CD4-positive, alpha-beta T cell (primary cell): Measurements from ENCODE around the gene GAREM1. TPM values are rescaled to one million over a fixed set of nuclear protein-coding genes. Genes with fewer than 3 reads are reported as not detected.

Source experiments
- ATAC-seq: fragments of 200-7000 bp; cut with Tn5 transposase; one replicate; pipeline ENCODE4 v1.10.0; 2022; ENCODE audit warnings: mild to moderate bottlenecking; ENCODE audit not compliant: poor library complexity
- CTCF ChIA-PET: fragments of 350-600 bp; sonication (Branson Sonifier 250); formaldehyde crosslinking; loops from one replicate; lab custom pipeline; 2021; ENCODE audit warnings: antibody characterized with exemption, inconsistent platforms; lab: Charles Lee
- POLR2A ChIA-PET: fragments of 350-600 bp; sonication (Branson Sonifier 250); formaldehyde crosslinking; loops from one replicate; lab custom pipeline; 2021; ENCODE audit warnings: antibody characterized with exemption, inconsistent platforms; lab: Charles Lee
- DNase-seq, 14 experiments: peaks; one replicate each; pipeline ENCODE4 v3.0.0-alpha.2; 2013 to 2020; ENCODE audit warnings: mixed read lengths in 2 of 14
- H3K27ac ChIP-seq, 2 donors: one replicate each; pipeline versions ENCODE4 v1.5.1 to v1.7.0; 2013; ENCODE audit warnings: low read length in 2 of 2, low read depth in 1 of 2, mild to moderate bottlenecking in 1 of 2
- H3K27me3 ChIP-seq, 2 experiments: 1 replicate in 1 of 2; 2 replicates in 1 of 2; pipeline versions ENCODE4 v1.6.1 to v1.7.0; 2013; ENCODE audit warnings: low read length in 2 of 2, control low read depth in 1 of 2, mild to moderate bottlenecking in 1 of 2, moderate library complexity in 1 of 2; ENCODE audit not compliant: insufficient read depth in 2 of 2, control insufficient read depth in 1 of 2
- H3K36me3 ChIP-seq: one replicate; pipeline ENCODE4 v1.6.1; 2013; ENCODE audit warnings: low read length, control low read depth; ENCODE audit not compliant: insufficient read depth
- H3K4me1 ChIP-seq: one replicate; pipeline ENCODE4 v1.6.1; 2013; ENCODE audit warnings: low read length, control low read depth; ENCODE audit not compliant: insufficient read depth
- H3K4me3 ChIP-seq: one replicate; pipeline ENCODE4 v1.5.1; 2013; ENCODE audit warnings: mild to moderate bottlenecking, low read length, moderate library complexity
- H3K9me3 ChIP-seq, 2 experiments: 1 replicate in 1 of 2; 2 replicates in 1 of 2; pipeline versions ENCODE4 v1.6.1 to v1.7.0; 2013; ENCODE audit warnings: low read length in 2 of 2, mild to moderate bottlenecking in 2 of 2, control low read depth in 1 of 2, moderate library complexity in 1 of 2; ENCODE audit not compliant: control insufficient read depth in 1 of 2, insufficient read depth in 1 of 2
- H3K27ac Mint-ChIP-seq: one replicate; pipeline ENCODE4 v1.8.0; 2020; ENCODE audit warnings: mixed read lengths
- H3K27me3 Mint-ChIP-seq: one replicate; pipeline ENCODE4 v1.8.0; 2021; ENCODE audit warnings: mixed read lengths
- H3K36me3 Mint-ChIP-seq: one replicate; pipeline ENCODE4 v1.8.0; 2021; ENCODE audit warnings: low read depth, mixed read lengths
- H3K4me1 Mint-ChIP-seq: one replicate; pipeline ENCODE4 v1.8.0; 2021; ENCODE audit warnings: low read depth, mixed read lengths
- H3K4me3 Mint-ChIP-seq: one replicate; pipeline ENCODE4 v1.8.0; 2020; ENCODE audit warnings: mild to moderate bottlenecking, mixed read lengths
- H3K9me3 Mint-ChIP-seq: one replicate; pipeline ENCODE4 v1.8.0; 2020; ENCODE audit warnings: mixed read lengths
- intact Hi-C, 2 experiments: fragments of 100-400 bp; cut with DNase I in 1 of 2; cut with micrococcal nuclease in 1 of 2; formaldehyde crosslinking; loops; one replicate each; pipeline versions ENCODE4 v1.15.1 to v1.9.0; 2023 to 2025; cut with DNase I, micrococcal nuclease
- total RNA-seq, 174 experiments: library from RNA in 2 of 174; stranded (reverse) in 2 of 174; gene quantifications; one replicate each; pipeline ENCODE4 v1.2.3 and lab custom pipeline; 2021 to 2026
- TF ChIP-seq, protein P1 (sequence below): fragments of 200-600 bp; IDR thresholded peaks from one replicate; pipeline ENCODE4 v1.8.0; 2022; ENCODE audit warnings: antibody characterized with exemption, mild to moderate bottlenecking

GAREM1 gene
- total RNA-seq, 2 experiments from 2014 or later, result 0.14 to 0.34 TPM

DNA sequence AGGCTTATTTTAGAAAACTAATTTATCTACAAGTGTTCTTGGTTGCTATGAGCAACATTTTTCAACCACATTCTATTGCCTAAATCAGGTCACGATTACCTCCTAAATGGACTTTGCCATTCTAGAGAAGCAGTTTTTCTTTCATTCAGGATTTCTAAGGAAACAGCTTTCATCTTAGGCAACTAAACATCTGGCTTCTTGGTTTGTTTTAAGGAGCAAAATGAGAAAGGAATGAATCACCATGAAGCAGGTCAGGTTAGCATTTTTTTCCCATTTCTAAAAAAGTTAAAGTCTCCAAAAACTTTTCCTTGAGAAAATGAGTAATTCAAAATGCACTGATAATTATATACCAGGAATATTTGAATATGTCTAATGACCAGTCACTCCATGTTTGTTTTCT lies 114.8 kb downstream of the GAREM1 start:
- no peaks in the 10 kb centered on the region for H3K36me3 Mint-ChIP-seq
- POLR2A ChIA-PET, result no interaction called here
- intact Hi-C loops, result no loop called here

DNA sequence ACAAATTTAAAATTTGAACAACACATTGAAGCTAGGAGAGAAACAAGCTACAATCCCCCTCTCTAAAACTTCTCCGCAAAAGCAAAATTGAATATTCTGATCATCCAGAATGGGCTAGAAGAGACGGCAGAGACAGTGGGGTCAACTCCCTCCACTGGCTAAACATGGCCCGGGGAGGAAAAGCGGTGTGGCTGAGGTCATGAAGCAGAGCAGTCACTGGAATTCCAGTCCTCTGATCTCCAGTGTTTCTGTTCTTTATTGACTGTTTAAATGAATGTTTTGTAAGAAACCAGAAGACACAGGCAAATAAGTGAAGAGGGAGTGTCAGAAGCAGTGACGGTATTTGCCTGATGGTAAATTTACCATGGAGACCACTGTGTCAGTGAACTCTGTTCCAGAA lies 116.2 kb downstream of the GAREM1 start:
- Mint-ChIP-seq H3K4me1 (no peaks in the 10 kb centered on the region), H3K4me3 (no peak overlapping the region), H3K27me3 (peaks cover 5% of the 10 kb centered on the region), H3K36me3 (no peaks in the 10 kb centered on the region), H3K9me3 (no peaks in the 10 kb centered on the region), H3K27ac (no peak overlapping the region)
- no peaks in the 10 kb centered on the region for H3K36me3 ChIP-seq
- DNase-seq (no peak), ATAC-seq (no peak)
- CTCF ChIA-PET, result no interaction called here
- no peak overlapping the region for H3K4me3 ChIP-seq
- H3K27me3 ChIP-seq, result no peaks in the 10 kb centered on the region
- TF ChIP-seq, protein P1, sequence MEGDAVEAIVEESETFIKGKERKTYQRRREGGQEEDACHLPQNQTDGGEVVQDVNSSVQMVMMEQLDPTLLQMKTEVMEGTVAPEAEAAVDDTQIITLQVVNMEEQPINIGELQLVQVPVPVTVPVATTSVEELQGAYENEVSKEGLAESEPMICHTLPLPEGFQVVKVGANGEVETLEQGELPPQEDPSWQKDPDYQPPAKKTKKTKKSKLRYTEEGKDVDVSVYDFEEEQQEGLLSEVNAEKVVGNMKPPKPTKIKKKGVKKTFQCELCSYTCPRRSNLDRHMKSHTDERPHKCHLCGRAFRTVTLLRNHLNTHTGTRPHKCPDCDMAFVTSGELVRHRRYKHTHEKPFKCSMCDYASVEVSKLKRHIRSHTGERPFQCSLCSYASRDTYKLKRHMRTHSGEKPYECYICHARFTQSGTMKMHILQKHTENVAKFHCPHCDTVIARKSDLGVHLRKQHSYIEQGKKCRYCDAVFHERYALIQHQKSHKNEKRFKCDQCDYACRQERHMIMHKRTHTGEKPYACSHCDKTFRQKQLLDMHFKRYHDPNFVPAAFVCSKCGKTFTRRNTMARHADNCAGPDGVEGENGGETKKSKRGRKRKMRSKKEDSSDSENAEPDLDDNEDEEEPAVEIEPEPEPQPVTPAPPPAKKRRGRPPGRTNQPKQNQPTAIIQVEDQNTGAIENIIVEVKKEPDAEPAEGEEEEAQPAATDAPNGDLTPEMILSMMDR, result no peak
- intact Hi-C loops, result no loop called here
- H3K9me3 ChIP-seq, result no peaks in the 10 kb centered on the region
- H3K27ac ChIP-seq, result no peak overlapping the region
- POLR2A ChIA-PET, result no interaction called here
- H3K4me1 ChIP-seq, result no peaks in the 10 kb centered on the region

More for the DNA sequence above, 114.8 kb downstream of the GAREM1 start:
- Histone ChIP-seq H3K4me3 (no peak overlapping the region), H3K9me3 (no peaks in the 10 kb centered on the region), H3K4me1 (no peaks in the 10 kb centered on the region), H3K36me3 (no peaks in the 10 kb centered on the region), H3K27me3 (no peaks in the 10 kb centered on the region), H3K27ac (no peak overlapping the region)
- H3K27ac Mint-ChIP-seq, result no peak overlapping the region
- H3K4me3 Mint-ChIP-seq, result no peak overlapping the region
- TF ChIP-seq, protein P1, result no peak
- ATAC-seq (no peak), DNase-seq (no peak)
- CTCF ChIA-PET, result no interaction called here
- no peaks in the 10 kb centered on the region for H3K4me1 Mint-ChIP-seq
- H3K27me3 Mint-ChIP-seq, result no peaks in the 10 kb centered on the region
- H3K9me3 Mint-ChIP-seq, result no peaks in the 10 kb centered on the region

DNA sequence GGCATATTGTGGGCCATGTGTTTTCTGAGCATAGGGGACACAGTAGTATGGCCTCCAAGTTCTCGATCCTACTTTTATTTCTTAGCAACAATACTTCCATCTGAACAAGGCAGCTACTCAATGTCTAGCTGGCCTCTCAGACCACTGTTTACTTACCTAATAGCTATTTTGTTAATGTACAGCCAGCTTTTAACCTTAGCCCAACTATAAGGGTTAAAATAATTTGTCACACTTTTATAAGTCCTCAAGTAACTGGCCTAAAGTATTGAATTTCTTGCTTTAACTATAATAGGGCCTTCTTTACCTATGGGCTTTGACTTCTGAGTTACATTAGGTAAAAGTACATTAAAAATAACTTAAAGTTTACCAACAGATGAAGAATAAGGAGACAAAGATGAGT lies 117.4 kb downstream of the GAREM1 start:
- H3K9me3 Mint-ChIP-seq, result no peaks in the 10 kb centered on the region
- no peaks in the 10 kb centered on the region for H3K4me1 ChIP-seq
- no peaks in the 10 kb centered on the region for H3K36me3 ChIP-seq
- TF ChIP-seq, protein P1, result no peak
- ChIA-PET POLR2A (no interaction called here), CTCF (no interaction called here)
- no peak for ATAC-seq
- no peak overlapping the region for H3K27ac Mint-ChIP-seq
- no peaks in the 10 kb centered on the region for H3K9me3 ChIP-seq
- no peak overlapping the region for H3K4me3 Mint-ChIP-seq
- H3K27me3 ChIP-seq, result no peaks in the 10 kb centered on the region
- intact Hi-C loops, result no loop called here
- H3K27me3 Mint-ChIP-seq, result peaks cover 5% of the 10 kb centered on the region
- DNase-seq, result no peak
- no peak overlapping the region for H3K27ac ChIP-seq
- H3K36me3 Mint-ChIP-seq, result no peaks in the 10 kb centered on the region
- no peak overlapping the region for H3K4me3 ChIP-seq
- no peaks in the 10 kb centered on the region for H3K4me1 Mint-ChIP-seq
